Measurements from ENCODE around the gene EIF4G2. TPM values are rescaled to one million over a fixed set of nuclear protein-coding genes. Genes with fewer than 3 reads are reported as not detected.

The EIF4G2 gene
- total and polyA plus RNA-seq, 2 donors from 2014 or later, result 238 to 716 TPM

DNA sequence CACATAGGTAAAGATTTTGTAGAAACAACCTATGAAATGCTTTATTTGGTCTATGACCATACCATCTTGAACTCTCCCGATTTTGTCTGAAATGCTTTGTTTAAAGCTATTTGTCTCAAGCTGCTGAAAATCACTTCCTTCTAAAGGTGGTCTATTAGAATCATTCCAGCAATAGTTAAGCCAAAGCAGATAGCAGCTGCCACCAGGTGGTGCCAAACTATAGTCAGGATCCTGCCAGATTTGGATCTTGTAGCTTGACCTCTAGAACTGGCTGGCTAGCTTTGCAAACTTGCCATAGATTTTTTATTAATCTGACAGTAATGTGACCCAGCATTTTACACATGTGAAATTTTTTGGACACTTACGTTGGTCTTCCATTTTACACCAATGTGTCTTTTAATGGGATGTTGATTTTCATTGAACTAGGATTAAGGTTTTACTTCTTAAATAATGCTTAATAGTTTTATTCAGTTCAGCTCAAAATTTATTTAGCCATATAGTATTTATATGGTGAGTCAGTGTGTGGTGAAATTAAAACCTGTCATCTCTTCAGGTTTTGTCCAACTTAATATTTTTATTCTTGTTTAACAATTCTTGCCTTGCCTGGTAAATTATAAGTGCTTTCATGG lies 38.0 kb downstream of the EIF4G2 start:
- no peaks in the 10 kb centered on the region for H3K27me3 ChIP-seq (ENCODE audit: control insufficient read depth, insufficient read depth, low read length)
- intact Hi-C loops (cut with DNase I), result no loop called here
- DNase-seq (peak in 3 of 5 donors; percentile 51 to 72 (median 56)), FAIRE-seq (peak; percentile 51)
- TF ChIP-seq, protein P1, sequence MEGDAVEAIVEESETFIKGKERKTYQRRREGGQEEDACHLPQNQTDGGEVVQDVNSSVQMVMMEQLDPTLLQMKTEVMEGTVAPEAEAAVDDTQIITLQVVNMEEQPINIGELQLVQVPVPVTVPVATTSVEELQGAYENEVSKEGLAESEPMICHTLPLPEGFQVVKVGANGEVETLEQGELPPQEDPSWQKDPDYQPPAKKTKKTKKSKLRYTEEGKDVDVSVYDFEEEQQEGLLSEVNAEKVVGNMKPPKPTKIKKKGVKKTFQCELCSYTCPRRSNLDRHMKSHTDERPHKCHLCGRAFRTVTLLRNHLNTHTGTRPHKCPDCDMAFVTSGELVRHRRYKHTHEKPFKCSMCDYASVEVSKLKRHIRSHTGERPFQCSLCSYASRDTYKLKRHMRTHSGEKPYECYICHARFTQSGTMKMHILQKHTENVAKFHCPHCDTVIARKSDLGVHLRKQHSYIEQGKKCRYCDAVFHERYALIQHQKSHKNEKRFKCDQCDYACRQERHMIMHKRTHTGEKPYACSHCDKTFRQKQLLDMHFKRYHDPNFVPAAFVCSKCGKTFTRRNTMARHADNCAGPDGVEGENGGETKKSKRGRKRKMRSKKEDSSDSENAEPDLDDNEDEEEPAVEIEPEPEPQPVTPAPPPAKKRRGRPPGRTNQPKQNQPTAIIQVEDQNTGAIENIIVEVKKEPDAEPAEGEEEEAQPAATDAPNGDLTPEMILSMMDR (IDR thresholded peaks at IDR 0.05; ENCODE audit: borderline replicate concordance, extremely low read depth, insufficient read depth), result peak; percentile 66
- H3K9me3 ChIP-seq (ENCODE audit: control insufficient read depth in 2 of 3, insufficient read depth in 1 of 3, low read length in 3 of 3), result no peaks in the 10 kb centered on the region
- no peak overlapping the region for H3K27ac ChIP-seq (ENCODE audit: low read depth in 2 of 2, low read length in 2 of 2)
- H3K4me1 ChIP-seq (ENCODE audit: control insufficient read depth in 2 of 3, insufficient read depth in 2 of 3, low read depth in 1 of 3, low read length in 3 of 3), result no peaks in the 10 kb centered on the region
- no peak overlapping the region for H3K9ac ChIP-seq (ENCODE audit: low read length in 3 of 3)
- H3K4me3 ChIP-seq (ENCODE audit: low read length in 3 of 3), result no peak overlapping the region
- peaks cover 9 to 65% (median 43%) of the 10 kb centered on the region in 3 donors for H3K36me3 ChIP-seq (ENCODE audit: control insufficient read depth in 2 of 3, insufficient read depth in 3 of 3, low read length in 3 of 3)

DNA sequence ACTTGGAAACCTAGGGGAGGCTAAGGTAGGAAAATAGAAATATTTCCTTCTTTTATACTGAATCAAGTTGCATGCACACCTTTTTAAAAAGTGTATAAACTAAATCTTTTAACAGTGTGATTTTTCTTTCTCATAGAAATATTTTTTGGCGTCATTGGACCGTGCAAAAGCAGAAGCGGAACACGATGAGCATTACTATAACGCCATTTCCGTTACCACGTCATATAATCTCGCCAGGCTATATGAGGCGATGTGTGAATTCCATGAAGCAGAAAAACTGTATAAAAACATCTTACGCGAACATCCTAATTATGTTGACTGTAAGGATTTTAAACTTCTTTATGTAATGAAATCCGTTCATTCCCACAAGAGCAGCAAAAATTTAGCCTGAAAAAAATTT lies 44.3 kb downstream of the EIF4G2 start:
- DNase-seq (no peak), FAIRE-seq (no peak)
- H3K36me3 ChIP-seq (ENCODE audit: control insufficient read depth in 2 of 3, insufficient read depth in 3 of 3, low read length in 3 of 3), result peaks cover 2 to 50% (median 28%) of the 10 kb centered on the region in 3 donors
- TF ChIP-seq, protein P1 (IDR thresholded peaks at IDR 0.05; ENCODE audit: borderline replicate concordance, extremely low read depth, insufficient read depth), result no peak
- no peak overlapping the region for H3K27ac ChIP-seq (ENCODE audit: low read depth in 2 of 2, low read length in 2 of 2)
- H3K4me1 ChIP-seq (ENCODE audit: control insufficient read depth in 2 of 3, insufficient read depth in 2 of 3, low read depth in 1 of 3, low read length in 3 of 3), result no peaks in the 10 kb centered on the region
- H3K4me3 ChIP-seq (ENCODE audit: low read length in 3 of 3), result no peak overlapping the region
- H3K9me3 ChIP-seq (ENCODE audit: control insufficient read depth in 2 of 3, insufficient read depth in 1 of 3, low read length in 3 of 3), result no peaks in the 10 kb centered on the region
- intact Hi-C loops (cut with DNase I), result no loop called here
- H3K9ac ChIP-seq (ENCODE audit: low read length in 3 of 3), result no peak overlapping the region
- no peaks in the 10 kb centered on the region for H3K27me3 ChIP-seq (ENCODE audit: control insufficient read depth, insufficient read depth, low read length)

DNA sequence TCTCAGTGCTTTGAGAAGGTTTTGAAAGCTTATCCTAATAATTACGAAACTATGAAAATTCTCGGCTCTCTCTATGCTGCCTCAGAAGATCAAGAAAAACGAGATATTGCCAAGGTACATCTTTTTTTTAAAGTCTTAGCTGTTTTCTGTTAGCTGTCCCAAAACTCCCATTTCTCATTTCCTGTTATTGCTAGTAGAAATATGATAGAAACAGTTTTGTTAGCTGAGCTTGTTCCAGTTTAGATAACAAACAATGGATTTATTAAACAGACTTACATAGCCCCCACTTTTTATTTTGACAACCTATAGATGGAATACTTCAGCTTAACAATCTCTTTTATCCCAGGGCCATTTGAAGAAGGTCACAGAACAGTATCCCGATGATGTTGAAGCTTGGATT lies 45.0 kb downstream of the EIF4G2 start:
- intact Hi-C loops (cut with DNase I), result no loop called here
- FAIRE-seq, result no peak

More for the DNA sequence above, 45.0 kb downstream of the EIF4G2 start:
- no peak overlapping the region for H3K4me3 ChIP-seq (ENCODE audit: low read length in 3 of 3)
- H3K4me1 ChIP-seq (ENCODE audit: control insufficient read depth in 2 of 3, insufficient read depth in 2 of 3, low read depth in 1 of 3, low read length in 3 of 3), result no peaks in the 10 kb centered on the region
- TF ChIP-seq, protein P1 (IDR thresholded peaks at IDR 0.05; ENCODE audit: borderline replicate concordance, extremely low read depth, insufficient read depth), result no peak
- H3K27me3 ChIP-seq (ENCODE audit: control insufficient read depth, insufficient read depth, low read length), result no peaks in the 10 kb centered on the region
- peaks cover 2 to 50% (median 30%) of the 10 kb centered on the region in 3 donors for H3K36me3 ChIP-seq (ENCODE audit: control insufficient read depth in 2 of 3, insufficient read depth in 3 of 3, low read length in 3 of 3)
- no peak overlapping the region for H3K9ac ChIP-seq (ENCODE audit: low read length in 3 of 3)
- no peak for DNase-seq
- no peak overlapping the region for H3K27ac ChIP-seq (ENCODE audit: low read depth in 2 of 2, low read length in 2 of 2)
- no peaks in the 10 kb centered on the region for H3K9me3 ChIP-seq (ENCODE audit: control insufficient read depth in 2 of 3, insufficient read depth in 1 of 3, low read length in 3 of 3)

Measured in kidney (tissue), 14 donors.